Measurements from ENCODE around the gene FBXO3. TPM values are rescaled to one million over a fixed set of nuclear protein-coding genes. Genes with fewer than 3 reads are reported as not detected.

FBXO3 gene
- total RNA-seq, 1 experiment from 2014 or later: 18.9 TPM

DNA sequence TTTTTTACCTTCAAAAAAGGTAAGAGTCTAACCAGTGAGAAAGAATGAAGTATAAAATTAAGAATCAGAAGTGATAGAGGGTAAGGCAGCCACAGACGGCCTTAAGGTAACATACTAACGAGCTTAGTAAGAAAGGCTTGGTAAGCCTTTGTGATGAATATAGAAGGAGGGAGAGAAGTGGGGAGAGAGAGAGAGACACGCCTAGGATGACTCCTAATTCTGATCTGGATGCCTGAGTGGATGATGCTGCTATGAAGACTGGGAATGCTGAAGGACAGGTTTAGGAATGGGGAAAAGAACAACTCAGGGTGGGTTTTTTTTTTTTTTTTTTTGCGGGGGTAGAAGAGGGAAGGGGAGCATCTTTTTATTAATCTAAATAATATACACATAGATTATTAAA lies 4.8 kb downstream of the FBXO3 start:
- Histone ChIP-seq H2BK120ac (ENCODE audit: low read depth, low read length, poor library complexity, severe bottlenecking) (no peak overlapping the region), H3K27ac (ENCODE audit: insufficient read length, low read depth, low read length) (no peak overlapping the region)
- DNase-seq: no peak

More for the DNA sequence above, 4.8 kb downstream of the FBXO3 start:
- no peak overlapping the region for H4K8ac ChIP-seq (replicated peaks; ENCODE audit: insufficient read length, low read depth, low read length)
- no peak overlapping the region for H3K18ac ChIP-seq (ENCODE audit: insufficient read length, low read depth, low read length)
- no peaks in the 10 kb centered on the region; the same call in 1 of the 2 replicates for H3K79me2 ChIP-seq (ENCODE audit: insufficient read depth, low read length)
- no peaks in the 10 kb centered on the region; the same call in 1 of the 2 replicates for H3K4me1 ChIP-seq (ENCODE audit: insufficient read depth, low read length)
- peaks cover under 1 to 19% (median 15%) of the 10 kb centered on the region in 3 experiments; a peak in 6 of 7 replicates for H3K36me3 Mint-ChIP-seq (ENCODE audit: insufficient read depth in 1 of 3, low read depth in 3 of 3)
- H3K4me3 Mint-ChIP-seq: no peak overlapping the region
- H3K4me2 ChIP-seq (ENCODE audit: insufficient read depth, insufficient read length, low read length): no peak overlapping the region
- no peak overlapping the region for H4K91ac ChIP-seq (ENCODE audit: insufficient read length, low read depth, low read length)
- no peak overlapping the region for H2BK5ac ChIP-seq (ENCODE audit: insufficient read length, low read length)
- peaks cover 8% of the 10 kb centered on the region for H3K23me2 ChIP-seq (ENCODE audit: insufficient read length, low read depth, low read length, poor library complexity, severe bottlenecking)
- no peaks in the 10 kb centered on the region for H3K9me3 ChIP-seq (ENCODE audit: control insufficient read depth, low read depth, low read length)
- H2AFZ ChIP-seq (ENCODE audit: low read length): no peak overlapping the region
- peaks cover 11 to 13% of the 10 kb centered on the region in 2 experiments for H3K4me1 Mint-ChIP-seq
- no peaks in the 10 kb centered on the region for H4K20me1 ChIP-seq (ENCODE audit: control insufficient read depth, insufficient read depth, insufficient read length)
- no peak overlapping the region for H3T11ph ChIP-seq (ENCODE audit: low read length)
- no peak overlapping the region for H2BK20ac ChIP-seq (ENCODE audit: low read depth, low read length, poor library complexity, severe bottlenecking)
- no CpG with 5 or more reads among the region's 4 CpGs for WGBS (ENCODE audit: extremely low coverage, insufficient read length, low lambda C conversion rate)
- no peak overlapping the region for H2AK5ac ChIP-seq (ENCODE audit: insufficient read length, low read length)
- no peak overlapping the region for H2BK15ac ChIP-seq (ENCODE audit: low read depth, low read length)
- H3K9me3 Mint-ChIP-seq: no peaks in the 10 kb centered on the region; a peak in 1 of 5 replicates
- H3K23ac ChIP-seq (ENCODE audit: insufficient read length, low read depth, low read length): no peak overlapping the region
- H3K27ac Mint-ChIP-seq: no peak overlapping the region
- no peak overlapping the region for H3K14ac ChIP-seq (ENCODE audit: insufficient read depth, low read length)
- peaks cover 2% of the 10 kb centered on the region for H3K79me1 ChIP-seq (ENCODE audit: insufficient read depth, low read depth, low read length, poor library complexity, severe bottlenecking)
- H3K56ac ChIP-seq (ENCODE audit: insufficient read length, low read depth, low read length): no peak overlapping the region
- TF ChIP-seq, protein P1, sequence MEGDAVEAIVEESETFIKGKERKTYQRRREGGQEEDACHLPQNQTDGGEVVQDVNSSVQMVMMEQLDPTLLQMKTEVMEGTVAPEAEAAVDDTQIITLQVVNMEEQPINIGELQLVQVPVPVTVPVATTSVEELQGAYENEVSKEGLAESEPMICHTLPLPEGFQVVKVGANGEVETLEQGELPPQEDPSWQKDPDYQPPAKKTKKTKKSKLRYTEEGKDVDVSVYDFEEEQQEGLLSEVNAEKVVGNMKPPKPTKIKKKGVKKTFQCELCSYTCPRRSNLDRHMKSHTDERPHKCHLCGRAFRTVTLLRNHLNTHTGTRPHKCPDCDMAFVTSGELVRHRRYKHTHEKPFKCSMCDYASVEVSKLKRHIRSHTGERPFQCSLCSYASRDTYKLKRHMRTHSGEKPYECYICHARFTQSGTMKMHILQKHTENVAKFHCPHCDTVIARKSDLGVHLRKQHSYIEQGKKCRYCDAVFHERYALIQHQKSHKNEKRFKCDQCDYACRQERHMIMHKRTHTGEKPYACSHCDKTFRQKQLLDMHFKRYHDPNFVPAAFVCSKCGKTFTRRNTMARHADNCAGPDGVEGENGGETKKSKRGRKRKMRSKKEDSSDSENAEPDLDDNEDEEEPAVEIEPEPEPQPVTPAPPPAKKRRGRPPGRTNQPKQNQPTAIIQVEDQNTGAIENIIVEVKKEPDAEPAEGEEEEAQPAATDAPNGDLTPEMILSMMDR (conservative IDR thresholded peaks at IDR 0.05): no peak
- no peaks in the 10 kb centered on the region; the same call in 1 of the 2 replicates for H3K27me3 ChIP-seq (ENCODE audit: insufficient read depth, low read length)
- H3K9ac ChIP-seq (ENCODE audit: extremely low read depth, insufficient read length, low read length): no peak overlapping the region
- H4K5ac ChIP-seq (ENCODE audit: insufficient read length, low read depth, low read length): no peak overlapping the region
- no peak overlapping the region for H3K4ac ChIP-seq (ENCODE audit: low read depth, low read length)
- H2BK12ac ChIP-seq (ENCODE audit: insufficient read length, low read depth, low read length): no peak overlapping the region
- peaks cover 12% of the 10 kb centered on the region for H3K27me3 Mint-ChIP-seq (ENCODE audit: low read depth)

Data from H9 (cell line).